HCT116 (cell line): ENCODE results near the gene GUCY2C. TPM values are rescaled to one million over a fixed set of nuclear protein-coding genes. Genes with fewer than 3 reads are reported as not detected.

Experiments used
- ATAC-seq: fragments of 200-7000 bp; cut with Tn5 transposase; 2 replicates; pipeline ENCODE4 v1.9.1; 2020; ENCODE audit warnings: mild to moderate bottlenecking, moderate library complexity
- BruUV-seq: library from RNA; stranded (reverse); fragments of 400-500 nt; replicated peaks from 2 replicates; lab custom pipeline; 2021; lab: Mats Ljungman, UMichigan
- CTCF ChIA-PET: fragments of 300-600 bp; sonication (Branson Sonifier 250); formaldehyde crosslinking; loops from one replicate; lab custom pipeline; 2021; ENCODE audit warnings: antibody characterized with exemption; lab: Charles Lee
- POLR2A ChIA-PET: fragments of 300-600, 350-600 bp; sonication (Branson Sonifier 250); formaldehyde crosslinking; loops from one replicate; lab custom pipeline; 2021; ENCODE audit warnings: antibody characterized with exemption; lab: Charles Lee
- RAD21 ChIA-PET, 2 experiments: fragments of 300-600 bp; sonication (Branson Sonifier 250); formaldehyde crosslinking; loops; one replicate each; lab custom pipeline; 2023; ENCODE audit warnings: low total read pairs in 2 of 2; ENCODE audit not compliant: uncharacterized antibody in 2 of 2, unreplicated experiment in 2 of 2, low non-redundant PET in 1 of 2; lab: Charles Lee
- DNase-seq: peaks from one replicate; pipeline ENCODE4 v3.0.0-alpha.2; 2010; ENCODE audit warnings: low read depth, low spot score
- H2AFZ ChIP-seq: fragments of 200-600 bp; shearing (Covaris generic), sonication (generic); 2 replicates; pipeline ENCODE4 v1.6.1; 2017; ENCODE audit warnings: low read depth, mixed run types, mixed read lengths, antibody characterized with exemption, low read length; ENCODE audit not compliant: poor library complexity, severe bottlenecking
- H3K27ac ChIP-seq: 2 replicates; pipeline ENCODE4 v1.5.1; 2012; ENCODE audit warnings: low read depth, low read length
- H3K27me3 ChIP-seq: fragments of 200-600 bp; sonication (generic); 2 replicates; pipeline ENCODE4 v1.6.1; 2016; ENCODE audit warnings: mixed run types, low read length, mixed read lengths; ENCODE audit not compliant: insufficient read depth
- H3K36me3 ChIP-seq, 2 experiments: fragments of 200-500 bp in 1 of 2; fragments of 200-600 bp in 1 of 2; sonication (Bioruptor generic) in 1 of 2; sonication (generic) in 1 of 2; 2 replicates each; pipeline versions ENCODE4 v1.5.1 to v1.6.1; 2014 to 2016; ENCODE audit warnings: low read length in 2 of 2, inconsistent platforms in 1 of 2, mixed read lengths in 1 of 2, mixed run types in 1 of 2; ENCODE audit not compliant: insufficient read depth in 2 of 2, control insufficient read depth in 1 of 2
- H3K4me1 ChIP-seq, 2 experiments: fragments of 200-600 bp in 1 of 2; sonication (generic) in 1 of 2; 2 replicates each; pipeline versions ENCODE4 v1.5.1 to v1.6.1; 2012 to 2017; ENCODE audit warnings: low read length in 2 of 2, inconsistent platforms in 1 of 2, mild to moderate bottlenecking in 1 of 2, mixed read lengths in 1 of 2, mixed run types in 1 of 2, moderate library complexity in 1 of 2; ENCODE audit not compliant: insufficient read depth in 2 of 2, control insufficient read depth in 1 of 2
- H3K4me2 ChIP-seq: fragments of 200-600 bp; sonication (generic); 2 replicates; pipeline ENCODE4 v1.6.1; 2017; ENCODE audit warnings: mixed run types, low read length, mixed read lengths
- H3K4me3 ChIP-seq, 2 experiments: fragments of 200-600 bp in 1 of 2; sonication (generic) in 1 of 2; replicated peaks in 1 of 2; 2 replicates each; pipeline ENCODE4 v1.5.1; 2011 to 2016; ENCODE audit warnings: low read length in 2 of 2, control low read depth in 1 of 2, low read depth in 1 of 2, mild to moderate bottlenecking in 1 of 2, mixed read lengths in 1 of 2, mixed run types in 1 of 2
- H3K79me2 ChIP-seq: fragments of 200-600 bp; sonication (generic); 2 replicates; pipeline ENCODE4 v1.6.1; 2017; ENCODE audit warnings: mild to moderate bottlenecking, mixed run types, low read length, moderate library complexity, mixed read lengths; ENCODE audit not compliant: insufficient read depth
- H3K9ac ChIP-seq: fragments of 200-600 bp; sonication (generic); 2 replicates; pipeline ENCODE4 v1.6.1; 2016; ENCODE audit warnings: low read length, mixed read lengths
- H3K9me2 ChIP-seq: fragments of 200-600 bp; sonication (generic), shearing (Covaris generic); 2 replicates; pipeline ENCODE4 v1.6.1; 2017; ENCODE audit warnings: mixed run types, mild to moderate bottlenecking, moderate library complexity; ENCODE audit not compliant: insufficient read depth
- H3K9me3 ChIP-seq, 2 experiments: fragments of 200-500 bp in 1 of 2; fragments of 200-600 bp in 1 of 2; sonication (Bioruptor generic) in 1 of 2; sonication (generic) in 1 of 2; 2 replicates each; pipeline ENCODE4 v1.6.1; 2014 to 2017; ENCODE audit warnings: low read length in 2 of 2, mixed read lengths in 2 of 2, inconsistent platforms in 1 of 2, low read depth in 1 of 2, mild to moderate bottlenecking in 1 of 2, mixed run types in 1 of 2, moderate library complexity in 1 of 2; ENCODE audit not compliant: control insufficient read depth in 1 of 2, insufficient read depth in 1 of 2
- H4K20me1 ChIP-seq: fragments of 200-600 bp; sonication (generic), shearing (Covaris generic); 2 replicates; pipeline ENCODE4 v1.6.1; 2017; ENCODE audit warnings: mixed run types, mild to moderate bottlenecking, moderate library complexity; ENCODE audit not compliant: insufficient read depth
- ATF3 ChIP-seq: IDR thresholded peaks from 2 replicates; pipeline ENCODE4 v1.6.1; 2012
- CBX3 ChIP-seq: IDR thresholded peaks from 2 replicates; pipeline ENCODE4 v1.6.1; 2012; ENCODE audit warnings: low read depth
- CEBPB ChIP-seq: IDR thresholded peaks from 2 replicates; pipeline ENCODE4 v1.6.1; 2012; ENCODE audit warnings: low read depth
- EGR1 ChIP-seq: IDR thresholded peaks from 2 replicates; pipeline ENCODE4 v1.6.1; 2012; ENCODE audit warnings: low read depth
- ELF1 ChIP-seq: IDR thresholded peaks from 2 replicates; pipeline ENCODE4 v1.6.1; 2012; ENCODE audit warnings: low read depth, borderline replicate concordance
- EZH2 ChIP-seq: fragments of 200-600 bp; sonication (generic); IDR thresholded peaks from 2 replicates; pipeline ENCODE4 v1.6.1; 2017; ENCODE audit warnings: antibody characterized with exemption, mixed run types
- EZH2phosphoT487 ChIP-seq: fragments of 200-600 bp; IDR thresholded peaks from 2 replicates; pipeline ENCODE4 v1.6.1; 2018; ENCODE audit warnings: antibody characterized with exemption, borderline replicate concordance
- FOSL1 ChIP-seq: IDR thresholded peaks from 2 replicates; pipeline ENCODE4 v1.6.1; 2012; ENCODE audit warnings: low read depth
- MAX ChIP-seq: IDR thresholded peaks from 2 replicates; pipeline ENCODE4 v1.6.1; 2012
- POLR2A ChIP-seq: IDR thresholded peaks from 2 replicates; pipeline ENCODE4 v1.7.0; 2011; ENCODE audit warnings: borderline replicate concordance; ENCODE audit not compliant: insufficient read depth, insufficient read length; ENCODE audit errors: extremely low read depth
- SP1 ChIP-seq: IDR thresholded peaks from 2 replicates; pipeline ENCODE4 v1.6.1; 2012; ENCODE audit warnings: low read depth
- SRF ChIP-seq: IDR thresholded peaks from 2 replicates; pipeline ENCODE4 v1.6.1; 2012; ENCODE audit warnings: low read depth
- TCF7L2 ChIP-seq: IDR thresholded peaks from 2 replicates; pipeline ENCODE4 v1.7.0; 2011; ENCODE audit warnings: borderline replicate concordance, inconsistent platforms; ENCODE audit not compliant: insufficient read depth, insufficient read length; ENCODE audit errors: extremely low read depth
- YY1 ChIP-seq: IDR thresholded peaks from 2 replicates; pipeline ENCODE4 v1.6.1; 2011; ENCODE audit warnings: low read length, low read depth, moderate library complexity, mild to moderate bottlenecking; ENCODE audit not compliant: insufficient replicate concordance; ENCODE audit errors: extremely low read depth
- ZFX ChIP-seq: fragments of 450-650 bp; IDR thresholded peaks from 2 replicates; pipeline ENCODE4 v1.6.1; 2017
- intact Hi-C: fragments of 100-400 bp; cut with micrococcal nuclease; formaldehyde crosslinking; loops from 2 replicates; pipeline ENCODE4 v1.10.0; 2022
- total RNA-seq: library from RNA; stranded (reverse); gene quantifications from one replicate; pipeline ENCODE4 v1.2.1, GENCODE V29; 2021; ENCODE audit not compliant: unreplicated experiment

Gene GUCY2C
- total RNA-seq, 1 experiment from 2014 or later: not detected

GRCh38 chr12:14607568-14607967 lies 88.8 kb downstream of the GUCY2C start:
- intact Hi-C loops: no loop called here
- no peak for DNase-seq
- POLR2A ChIA-PET: no interaction called here

GRCh38 chr12:14605401-14605989 lies 90.9 kb downstream of the GUCY2C start:
- H3K79me2 ChIP-seq: no peaks in the 10 kb centered on the region
- H4K20me1 ChIP-seq: no peaks in the 10 kb centered on the region
- CTCF ChIA-PET: no interaction called here
- RAD21 ChIA-PET: no interaction called here
- H3K4me3 ChIP-seq: no peak overlapping the region
- no peak overlapping the region for H3K9ac ChIP-seq
- BruUV-seq: no TSS peak
- DNase-seq: no peak
- H3K36me3 ChIP-seq: no peaks in the 10 kb centered on the region
- POLR2A ChIA-PET: no interaction called here
- H3K9me2 ChIP-seq: no peaks in the 10 kb centered on the region
- intact Hi-C loops: no loop called here
- no peak overlapping the region for H3K4me2 ChIP-seq
- peak; percentile 77 for TF ChIP-seq CBX3
- TF ChIP-seq YY1: no peak
- no peak for TF ChIP-seq ATF3
- no peak for TF ChIP-seq EZH2phosphoT487
- TF ChIP-seq EZH2: no peak
- TF ChIP-seq MAX: no peak
- no peak for TF ChIP-seq SP1
- no peak for TF ChIP-seq SRF
- no peak for TF ChIP-seq ELF1
- TF ChIP-seq CEBPB: peak; percentile 76
- TF ChIP-seq, all 23 proteins: peak for 2
- H3K27me3 ChIP-seq: no peaks in the 10 kb centered on the region
- no peak overlapping the region for H2AFZ ChIP-seq
- H3K4me1 ChIP-seq: no peaks in the 10 kb centered on the region
- no peak overlapping the region for H3K27ac ChIP-seq
- ATAC-seq: no peak
- peaks cover 0 to 10% of the 10 kb centered on the region in 2 experiments; a peak in 2 of 4 replicates for H3K9me3 ChIP-seq

More at GRCh38 chr12:14607568-14607967, 88.8 kb downstream of the GUCY2C start:
- Histone ChIP-seq H3K9me3 (peaks cover 0 to 10% of the 10 kb centered on the region in 2 experiments; a peak in 2 of 4 replicates), H4K20me1 (no peaks in the 10 kb centered on the region), H3K4me2 (no peak overlapping the region), H3K27me3 (no peaks in the 10 kb centered on the region), H3K36me3 (no peaks in the 10 kb centered on the region), H3K4me1 (no peaks in the 10 kb centered on the region), H3K9me2 (no peaks in the 10 kb centered on the region), H3K27ac (no peak overlapping the region), H2AFZ (no peak overlapping the region), H3K79me2 (no peaks in the 10 kb centered on the region), H3K9ac (no peak overlapping the region), H3K4me3 (no peak overlapping the region)
- CTCF ChIA-PET: no interaction called here
- RAD21 ChIA-PET: no interaction called here
- no peak for ATAC-seq
- TF ChIP-seq POLR2A (no peak), ATF3 (no peak), EZH2 (no peak), CBX3 (no peak), FOSL1 (no peak), YY1 (no peak), MAX (no peak), ZFX (no peak), TCF7L2 (no peak), ELF1 (no peak), SRF (no peak), CEBPB (no peak), EGR1 (no peak)
- no TSS peak for BruUV-seq
